ENCODE data around the gene DVL2. TPM values are rescaled to one million over a fixed set of nuclear protein-coding genes. Genes with fewer than 3 reads are reported as not detected.

Gene DVL2
- total and polyA plus RNA-seq, 4 donors: 3.4 to 24.5 (median 11.3) TPM

DNA sequence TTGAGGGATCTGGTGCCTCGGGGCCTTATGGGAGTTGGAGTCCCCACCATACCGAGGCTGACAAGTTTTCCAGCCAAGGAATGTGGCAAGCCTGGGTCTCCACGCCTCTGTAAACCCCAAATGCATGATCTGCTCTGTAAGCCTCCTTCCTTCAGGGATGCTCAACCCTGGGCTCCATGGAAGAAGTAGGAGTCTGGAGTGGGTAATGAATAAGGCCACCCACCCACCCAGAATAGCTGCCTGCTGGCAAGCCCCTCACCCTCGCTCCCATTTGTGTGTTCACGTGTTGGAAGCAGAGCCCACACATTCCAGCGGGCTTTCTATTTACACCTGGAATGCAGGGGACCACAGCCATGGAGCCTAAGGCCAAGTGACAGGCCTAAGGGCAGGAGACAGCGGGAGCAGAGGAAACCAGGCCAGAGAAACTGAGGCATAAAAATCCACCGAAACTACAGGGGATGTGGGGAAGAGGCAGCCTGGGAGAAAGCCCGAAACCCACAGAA lies 19.1 kb downstream of the DVL2 start:
- DNase-seq (ENCODE audit: low spot score): no peak
- Histone ChIP-seq H3K36me3 (ENCODE audit: control insufficient read depth in 4 of 4, insufficient read depth in 3 of 4, low read depth in 1 of 4, low read length in 3 of 4) (no peaks in the 10 kb centered on the region), H3K9me3 (ENCODE audit: control insufficient read depth in 4 of 4, low read length in 3 of 4) (no peaks in the 10 kb centered on the region), H3K27me3 (ENCODE audit: control insufficient read depth in 4 of 4, insufficient read depth in 4 of 4, low read length in 3 of 4) (no peaks in the 10 kb centered on the region), H3K4me3 (ENCODE audit: low read depth in 1 of 3, low read length in 3 of 3) (no peak overlapping the region), H3K27ac (ENCODE audit: low read depth in 1 of 2, low read length in 2 of 2) (peak overlapping the region; percentile 74 to 78), H3K4me1 (ENCODE audit: control insufficient read depth in 4 of 4, insufficient read depth in 4 of 4, low read length in 3 of 4) (peaks cover 11 to 31% (median 21%) of the 10 kb centered on the region in 4 donors), H3K9ac (ENCODE audit: low read depth in 1 of 2, low read length in 2 of 2) (no peak overlapping the region)
- TF ChIP-seq FOXA2 (IDR thresholded peaks at IDR 0.05): no peak
- peak in 1 of 2 donors; percentile 8 for TF ChIP-seq RXRA (IDR thresholded peaks at IDR 0.05)
- no peak for TF ChIP-seq FOXA1 (IDR thresholded peaks at IDR 0.05)
- 36% methylated on average over 9 of the region's 9 CpGs for WGBS

DNA sequence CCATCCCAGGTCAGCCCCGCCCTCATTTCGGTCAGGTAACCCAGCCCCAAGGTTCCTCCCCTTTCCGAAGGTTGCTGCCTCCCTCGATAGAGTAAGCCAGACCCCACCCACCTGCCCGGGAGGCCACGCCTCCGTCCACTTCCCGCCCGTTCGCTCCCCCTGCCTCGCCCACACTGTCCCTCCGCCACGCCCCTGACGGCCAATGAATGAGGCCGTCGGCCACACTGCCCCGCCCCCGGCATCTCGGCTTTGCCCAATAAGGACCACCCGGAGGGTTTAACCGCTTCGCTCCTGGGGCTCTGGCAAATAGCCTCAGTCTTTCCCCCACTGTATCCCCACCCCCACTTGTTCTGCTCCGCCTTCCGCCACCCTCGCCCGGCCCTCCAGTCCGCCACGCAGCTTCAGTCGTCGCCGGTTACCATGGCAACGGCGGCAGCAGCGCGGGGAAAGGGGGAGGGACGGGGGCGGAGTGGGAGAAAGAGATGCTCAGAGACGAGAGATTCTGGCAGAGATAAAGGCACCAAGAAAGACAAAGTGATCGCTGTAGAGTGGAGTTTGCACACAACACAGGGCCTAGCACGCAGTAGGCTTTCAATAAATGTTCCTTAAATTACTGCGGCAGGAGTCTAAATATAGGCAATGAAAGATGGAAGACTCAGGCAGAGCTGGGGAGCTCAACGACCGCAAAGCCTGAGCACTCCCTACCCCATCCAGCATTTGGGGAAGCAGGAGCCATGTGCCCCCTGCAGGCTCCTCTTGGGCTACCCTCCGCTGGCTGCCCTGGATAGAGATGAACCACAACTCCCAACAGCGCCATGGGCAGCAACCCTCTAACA lies 19.8 kb downstream of the DVL2 start:
- Histone ChIP-seq H3K27me3 (ENCODE audit: control insufficient read depth in 4 of 4, insufficient read depth in 4 of 4, low read length in 3 of 4) (no peaks in the 10 kb centered on the region), H3K27ac (ENCODE audit: low read depth in 1 of 2, low read length in 2 of 2) (peak overlapping the region; percentile 74 to 78), H3K9ac (ENCODE audit: low read depth in 1 of 2, low read length in 2 of 2) (no peak overlapping the region), H3K36me3 (ENCODE audit: control insufficient read depth in 4 of 4, insufficient read depth in 3 of 4, low read depth in 1 of 4, low read length in 3 of 4) (no peaks in the 10 kb centered on the region), H3K9me3 (ENCODE audit: control insufficient read depth in 4 of 4, low read length in 3 of 4) (no peaks in the 10 kb centered on the region), H3K4me1 (ENCODE audit: control insufficient read depth in 4 of 4, insufficient read depth in 4 of 4, low read length in 3 of 4) (peaks cover 11 to 30% (median 20%) of the 10 kb centered on the region in 4 donors), H3K4me3 (ENCODE audit: low read depth in 1 of 3, low read length in 3 of 3) (peak overlapping the region; percentile 23 to 33 (median 30))
- TF ChIP-seq, protein P1, sequence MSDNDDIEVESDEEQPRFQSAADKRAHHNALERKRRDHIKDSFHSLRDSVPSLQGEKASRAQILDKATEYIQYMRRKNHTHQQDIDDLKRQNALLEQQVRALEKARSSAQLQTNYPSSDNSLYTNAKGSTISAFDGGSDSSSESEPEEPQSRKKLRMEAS (IDR thresholded peaks at IDR 0.05): peak; percentile 33
- TF ChIP-seq SP1 (IDR thresholded peaks at IDR 0.05) (peak; percentile 82), RAD21 (IDR thresholded peaks at IDR 0.05) (peak; percentile 68 to 69), FOXA2 (IDR thresholded peaks at IDR 0.05) (no peak), HNF4G (IDR thresholded peaks at IDR 0.05) (no peak), JUND (IDR thresholded peaks at IDR 0.05) (no peak), YY1 (IDR thresholded peaks at IDR 0.05) (no peak), HNF4A (conservative IDR thresholded peaks at IDR 0.05) (no peak), EGR1 (IDR thresholded peaks at IDR 0.05; ENCODE audit: low read depth in 2 of 2) (peak; percentile 76), NR2F2 (IDR thresholded peaks at IDR 0.05) (no peak), FOXA1 (IDR thresholded peaks at IDR 0.05) (no peak), RXRA (IDR thresholded peaks at IDR 0.05) (peak in 1 of 2 donors; percentile 9), TAF1 (conservative IDR thresholded peaks at IDR 0.05) (no peak), GABPA (IDR thresholded peaks at IDR 0.05 in 1 of 2, conservative IDR thresholded peaks at IDR 0.05 in 1 of 2) (no peak)
- TF ChIP-seq, protein P2, sequence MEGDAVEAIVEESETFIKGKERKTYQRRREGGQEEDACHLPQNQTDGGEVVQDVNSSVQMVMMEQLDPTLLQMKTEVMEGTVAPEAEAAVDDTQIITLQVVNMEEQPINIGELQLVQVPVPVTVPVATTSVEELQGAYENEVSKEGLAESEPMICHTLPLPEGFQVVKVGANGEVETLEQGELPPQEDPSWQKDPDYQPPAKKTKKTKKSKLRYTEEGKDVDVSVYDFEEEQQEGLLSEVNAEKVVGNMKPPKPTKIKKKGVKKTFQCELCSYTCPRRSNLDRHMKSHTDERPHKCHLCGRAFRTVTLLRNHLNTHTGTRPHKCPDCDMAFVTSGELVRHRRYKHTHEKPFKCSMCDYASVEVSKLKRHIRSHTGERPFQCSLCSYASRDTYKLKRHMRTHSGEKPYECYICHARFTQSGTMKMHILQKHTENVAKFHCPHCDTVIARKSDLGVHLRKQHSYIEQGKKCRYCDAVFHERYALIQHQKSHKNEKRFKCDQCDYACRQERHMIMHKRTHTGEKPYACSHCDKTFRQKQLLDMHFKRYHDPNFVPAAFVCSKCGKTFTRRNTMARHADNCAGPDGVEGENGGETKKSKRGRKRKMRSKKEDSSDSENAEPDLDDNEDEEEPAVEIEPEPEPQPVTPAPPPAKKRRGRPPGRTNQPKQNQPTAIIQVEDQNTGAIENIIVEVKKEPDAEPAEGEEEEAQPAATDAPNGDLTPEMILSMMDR (IDR thresholded peaks at IDR 0.05; ENCODE audit: low read depth, low read length, missing input control): peak; percentile 56
- TF ChIP-seq, protein P3, sequence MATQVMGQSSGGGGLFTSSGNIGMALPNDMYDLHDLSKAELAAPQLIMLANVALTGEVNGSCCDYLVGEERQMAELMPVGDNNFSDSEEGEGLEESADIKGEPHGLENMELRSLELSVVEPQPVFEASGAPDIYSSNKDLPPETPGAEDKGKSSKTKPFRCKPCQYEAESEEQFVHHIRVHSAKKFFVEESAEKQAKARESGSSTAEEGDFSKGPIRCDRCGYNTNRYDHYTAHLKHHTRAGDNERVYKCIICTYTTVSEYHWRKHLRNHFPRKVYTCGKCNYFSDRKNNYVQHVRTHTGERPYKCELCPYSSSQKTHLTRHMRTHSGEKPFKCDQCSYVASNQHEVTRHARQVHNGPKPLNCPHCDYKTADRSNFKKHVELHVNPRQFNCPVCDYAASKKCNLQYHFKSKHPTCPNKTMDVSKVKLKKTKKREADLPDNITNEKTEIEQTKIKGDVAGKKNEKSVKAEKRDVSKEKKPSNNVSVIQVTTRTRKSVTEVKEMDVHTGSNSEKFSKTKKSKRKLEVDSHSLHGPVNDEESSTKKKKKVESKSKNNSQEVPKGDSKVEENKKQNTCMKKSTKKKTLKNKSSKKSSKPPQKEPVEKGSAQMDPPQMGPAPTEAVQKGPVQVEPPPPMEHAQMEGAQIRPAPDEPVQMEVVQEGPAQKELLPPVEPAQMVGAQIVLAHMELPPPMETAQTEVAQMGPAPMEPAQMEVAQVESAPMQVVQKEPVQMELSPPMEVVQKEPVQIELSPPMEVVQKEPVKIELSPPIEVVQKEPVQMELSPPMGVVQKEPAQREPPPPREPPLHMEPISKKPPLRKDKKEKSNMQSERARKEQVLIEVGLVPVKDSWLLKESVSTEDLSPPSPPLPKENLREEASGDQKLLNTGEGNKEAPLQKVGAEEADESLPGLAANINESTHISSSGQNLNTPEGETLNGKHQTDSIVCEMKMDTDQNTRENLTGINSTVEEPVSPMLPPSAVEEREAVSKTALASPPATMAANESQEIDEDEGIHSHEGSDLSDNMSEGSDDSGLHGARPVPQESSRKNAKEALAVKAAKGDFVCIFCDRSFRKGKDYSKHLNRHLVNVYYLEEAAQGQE (IDR thresholded peaks at IDR 0.05): no peak
- TF ChIP-seq, protein P4, sequence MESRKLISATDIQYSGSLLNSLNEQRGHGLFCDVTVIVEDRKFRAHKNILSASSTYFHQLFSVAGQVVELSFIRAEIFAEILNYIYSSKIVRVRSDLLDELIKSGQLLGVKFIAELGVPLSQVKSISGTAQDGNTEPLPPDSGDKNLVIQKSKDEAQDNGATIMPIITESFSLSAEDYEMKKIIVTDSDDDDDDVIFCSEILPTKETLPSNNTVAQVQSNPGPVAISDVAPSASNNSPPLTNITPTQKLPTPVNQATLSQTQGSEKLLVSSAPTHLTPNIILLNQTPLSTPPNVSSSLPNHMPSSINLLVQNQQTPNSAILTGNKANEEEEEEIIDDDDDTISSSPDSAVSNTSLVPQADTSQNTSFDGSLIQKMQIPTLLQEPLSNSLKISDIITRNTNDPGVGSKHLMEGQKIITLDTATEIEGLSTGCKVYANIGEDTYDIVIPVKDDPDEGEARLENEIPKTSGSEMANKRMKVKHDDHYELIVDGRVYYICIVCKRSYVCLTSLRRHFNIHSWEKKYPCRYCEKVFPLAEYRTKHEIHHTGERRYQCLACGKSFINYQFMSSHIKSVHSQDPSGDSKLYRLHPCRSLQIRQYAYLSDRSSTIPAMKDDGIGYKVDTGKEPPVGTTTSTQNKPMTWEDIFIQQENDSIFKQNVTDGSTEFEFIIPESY (IDR thresholded peaks at IDR 0.05): no peak
- TF ChIP-seq, protein P5, sequence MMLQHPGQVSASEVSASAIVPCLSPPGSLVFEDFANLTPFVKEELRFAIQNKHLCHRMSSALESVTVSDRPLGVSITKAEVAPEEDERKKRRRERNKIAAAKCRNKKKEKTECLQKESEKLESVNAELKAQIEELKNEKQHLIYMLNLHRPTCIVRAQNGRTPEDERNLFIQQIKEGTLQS (IDR thresholded peaks at IDR 0.05): no peak
- DNase-seq (ENCODE audit: low spot score): peak; percentile 98
- under 1% methylated on average over 45 of the region's 45 CpGs for WGBS
